HG02870 (cell line): Measurements from ENCODE around the gene DEDD2.

ENCODE experiments used
- ATAC-seq: cut with Tn5 transposase; IDR thresholded peaks from one replicate; pipeline ENCODE4 v1.9.1; 2021; ENCODE audit warnings: mild to moderate bottlenecking, moderate library complexity; ENCODE audit not compliant: unreplicated experiment

Gene DEDD2

GRCh38 chr19:42229301-42229854 is 11.9 kb upstream of the DEDD2 start:
- no peak for ATAC-seq

DNA sequence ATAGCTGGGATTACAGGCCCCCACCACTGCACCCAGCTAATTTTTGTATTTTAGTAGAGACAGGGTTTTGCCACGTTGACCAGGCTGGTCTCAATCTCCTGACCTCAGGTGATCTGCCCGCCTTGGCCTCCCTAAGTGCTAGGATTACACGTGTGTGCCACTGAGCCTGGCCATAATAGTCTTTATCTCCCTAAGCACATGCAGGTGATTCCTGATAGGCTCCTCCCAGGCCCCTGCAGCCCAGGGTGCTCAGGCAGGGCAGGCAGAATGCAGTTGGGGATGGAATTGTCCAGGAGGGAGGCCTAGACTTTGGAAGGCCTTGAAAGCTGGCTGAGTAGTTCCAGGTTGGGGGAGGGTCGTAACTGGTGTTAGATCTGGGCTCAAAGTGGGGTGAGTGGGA is 11.2 kb upstream of the DEDD2 start:
- ATAC-seq: no peak

GRCh38 chr19:42226886-42227285 is 9.4 kb upstream of the DEDD2 start:
- no peak for ATAC-seq

DNA sequence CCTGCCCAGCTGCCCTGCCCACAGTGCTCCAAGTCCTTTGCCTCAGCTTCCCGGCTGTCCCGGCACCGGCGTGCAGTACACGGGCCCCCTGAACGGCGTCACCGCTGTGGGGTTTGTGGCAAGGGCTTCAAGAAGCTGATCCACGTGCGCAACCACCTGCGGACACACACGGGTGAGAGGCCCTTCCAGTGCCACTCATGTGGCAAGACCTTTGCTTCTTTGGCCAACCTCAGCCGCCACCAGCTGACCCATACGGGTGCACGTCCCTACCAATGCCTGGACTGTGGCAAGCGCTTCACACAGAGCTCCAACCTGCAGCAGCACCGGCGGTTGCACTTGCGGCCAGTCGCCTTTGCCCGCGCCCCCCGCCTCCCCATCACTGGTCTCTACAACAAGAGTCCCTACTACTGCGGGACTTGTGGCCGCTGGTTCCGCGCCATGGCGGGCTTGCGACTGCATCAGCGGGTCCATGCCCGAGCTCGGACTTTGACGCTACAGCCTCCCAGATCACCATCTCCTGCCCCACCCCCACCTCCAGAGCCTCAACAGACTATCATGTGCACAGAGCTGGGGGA is 8.3 kb upstream of the DEDD2 start:
- no peak for ATAC-seq

DNA sequence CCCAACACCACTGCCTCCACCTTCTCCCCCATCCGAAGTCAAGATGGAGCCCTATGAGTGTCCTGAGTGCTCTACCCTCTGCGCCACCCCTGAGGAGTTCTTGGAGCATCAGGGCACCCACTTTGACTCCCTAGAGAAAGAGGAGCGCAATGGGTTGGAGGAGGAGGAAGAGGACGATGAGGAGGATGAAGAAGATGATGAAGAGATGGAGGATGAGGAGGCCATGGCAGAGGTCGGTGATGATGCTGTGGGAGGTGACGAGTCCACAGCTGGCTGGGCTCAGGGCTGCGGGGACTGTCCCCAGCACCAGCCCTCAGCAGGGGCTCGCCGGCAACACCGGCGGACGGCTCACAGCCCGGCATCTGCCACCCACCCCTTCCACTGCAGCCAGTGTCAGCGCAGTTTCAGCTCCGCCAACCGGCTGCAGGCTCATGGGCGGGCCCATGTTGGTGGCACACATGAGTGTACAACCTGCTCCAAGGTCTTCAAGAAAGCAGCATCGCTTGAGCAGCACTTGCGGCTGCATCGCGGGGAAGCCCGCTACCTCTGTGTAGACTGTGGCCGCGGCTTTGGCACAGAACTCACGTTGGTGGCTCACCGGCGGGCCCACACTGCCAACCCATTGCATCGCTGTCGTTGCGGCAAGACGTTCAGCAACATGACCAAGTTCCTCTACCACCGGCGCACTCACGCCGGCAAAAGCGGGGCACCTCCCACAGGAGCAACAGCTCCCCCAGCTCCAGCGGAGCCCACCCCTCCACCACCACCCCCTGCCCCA is 7.7 kb upstream of the DEDD2 start:
- no peak for ATAC-seq

DNA sequence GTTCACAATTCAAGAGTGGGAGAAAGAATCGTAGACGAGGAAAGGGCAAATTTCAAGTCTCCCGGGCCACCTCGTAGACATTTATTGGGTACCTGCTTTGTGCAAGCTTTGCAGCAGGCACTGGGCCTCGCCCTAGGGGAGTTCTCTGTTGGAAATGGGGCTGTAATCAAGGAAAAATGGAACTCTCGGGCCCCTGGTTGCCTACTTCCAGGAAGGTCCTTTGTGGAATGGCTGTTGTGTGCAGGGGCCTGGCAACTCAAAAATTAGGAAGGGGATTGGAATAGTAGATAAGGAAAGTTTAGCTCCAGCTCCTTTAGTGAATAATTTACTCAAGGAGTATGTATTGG is 3.2 kb upstream of the DEDD2 start:
- ATAC-seq: no peak

GRCh38 chr19:42219812-42220750 is 2.6 kb upstream of the DEDD2 start, which contains the start of gene ZNF526:
ZNF526 (plus strand) TSS chr19:42220312; CDS start chr19:42224404, 4,092 bp downstream.
- peak; percentile 66 for ATAC-seq

DNA sequence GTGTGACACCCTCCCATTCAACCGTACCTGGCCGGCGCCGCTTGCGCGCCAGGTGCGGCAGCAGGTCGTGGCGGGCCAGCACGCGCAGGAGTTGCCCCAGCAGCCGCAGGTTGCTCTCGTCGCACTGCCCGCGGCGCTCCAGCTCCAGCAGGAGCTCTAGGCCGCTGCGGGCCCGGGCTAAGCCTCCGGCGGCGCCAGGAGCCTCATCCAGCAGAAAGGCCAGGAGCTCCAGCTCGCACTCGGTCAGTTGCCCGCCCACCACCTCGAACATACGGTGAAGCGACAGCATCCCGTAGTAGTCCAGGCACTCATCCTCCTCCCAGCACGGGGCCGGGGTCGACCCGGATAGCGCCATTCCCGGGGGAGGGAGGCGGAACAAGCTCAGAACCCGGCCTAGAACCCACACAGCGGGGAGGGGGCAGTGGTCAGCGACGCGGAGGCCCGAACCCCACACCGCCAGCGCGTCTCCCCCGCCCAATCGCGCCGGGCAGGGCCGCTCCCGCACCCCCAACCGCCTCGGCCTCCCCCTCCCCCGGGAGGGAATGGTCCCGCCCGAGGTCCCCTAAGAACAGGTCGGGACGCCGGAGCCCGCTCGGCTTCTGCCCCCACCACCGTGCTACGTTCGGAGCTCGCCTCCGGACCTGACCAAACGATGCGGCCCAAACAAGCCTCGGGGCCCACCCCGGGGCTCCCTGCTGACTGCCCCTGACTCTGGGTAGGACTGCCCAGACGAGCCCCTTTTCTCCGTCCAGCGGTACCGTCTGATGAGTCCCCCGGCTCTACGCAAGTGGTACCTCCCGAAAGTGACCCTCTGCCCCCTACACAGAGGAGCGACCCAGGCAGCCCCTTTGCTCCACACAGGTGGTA is 591 bp downstream of the DEDD2 start:
- ATAC-seq: no peak

DNA sequence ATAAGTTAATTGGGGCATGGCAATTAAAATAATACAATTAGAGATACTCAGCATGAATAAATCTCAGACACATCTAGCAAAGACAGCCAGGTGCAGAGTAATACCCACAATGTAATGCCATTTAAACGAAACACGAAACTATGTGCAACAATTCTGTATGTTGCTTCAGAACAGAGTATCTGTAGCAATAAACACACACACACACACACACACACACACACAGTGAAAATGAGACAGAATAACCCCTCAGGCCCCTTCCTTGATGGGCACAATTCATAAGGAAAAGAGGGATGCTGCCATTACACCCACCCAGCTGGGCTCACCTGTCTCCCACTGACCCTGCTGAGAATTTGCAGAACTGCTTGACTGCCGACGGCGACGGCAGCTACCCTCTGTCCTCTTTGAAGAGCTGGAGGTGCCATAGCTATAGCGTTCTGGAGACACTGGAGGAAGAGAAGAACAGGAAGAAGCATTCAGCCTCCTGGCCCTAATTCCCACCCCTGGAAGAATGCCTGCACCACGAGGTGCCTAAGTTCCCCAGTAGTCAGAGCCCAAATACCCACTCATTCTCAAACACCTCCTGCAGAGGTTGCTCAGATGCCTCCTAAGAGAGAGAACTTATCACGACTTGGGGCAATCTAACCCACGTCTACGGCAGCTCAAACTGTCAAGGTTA is 2.5 kb downstream of the DEDD2 start:
- no peak for ATAC-seq

GRCh38 chr19:42212886-42213285 is 4.6 kb downstream of the DEDD2 start:
- no peak for ATAC-seq

GRCh38 chr19:42208612-42209011 is 8.9 kb downstream of the DEDD2 start:
- no peak for ATAC-seq

GRCh38 chr19:42207767-42208271 is 9.7 kb downstream of the DEDD2 start:
- no peak for ATAC-seq

- ATAC-seq: no peak
Observed at GRCh38 chr19:42206871-42207755, 10.4 kb downstream of the DEDD2 start.

DNA sequence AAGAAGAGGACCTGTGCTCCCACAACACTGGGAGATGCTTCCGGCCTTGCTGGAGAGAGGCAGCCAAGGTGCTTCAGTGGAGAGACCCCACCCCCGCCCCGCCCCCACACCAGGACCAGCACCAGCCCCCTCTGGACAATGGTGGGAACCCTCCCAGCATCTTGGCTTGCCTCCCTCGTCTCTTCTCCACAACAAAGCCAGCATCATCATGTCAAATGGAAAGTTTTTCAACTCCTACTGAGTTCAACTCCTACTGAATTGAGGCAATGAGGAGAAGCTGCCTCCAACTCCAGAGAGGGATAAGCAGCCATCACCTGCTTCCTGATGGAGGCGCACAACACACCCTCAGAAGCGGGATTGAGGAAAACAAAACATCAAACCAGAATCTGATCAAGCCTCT is 12.8 kb downstream of the DEDD2 start:
- no peak for ATAC-seq

- ATAC-seq: no peak
Observed at GRCh38 chr19:42203700-42204099, 13.8 kb downstream of the DEDD2 start.

GRCh38 chr19:42202290-42202880 is 15.1 kb downstream of the DEDD2 start:
- ATAC-seq: no peak

DNA sequence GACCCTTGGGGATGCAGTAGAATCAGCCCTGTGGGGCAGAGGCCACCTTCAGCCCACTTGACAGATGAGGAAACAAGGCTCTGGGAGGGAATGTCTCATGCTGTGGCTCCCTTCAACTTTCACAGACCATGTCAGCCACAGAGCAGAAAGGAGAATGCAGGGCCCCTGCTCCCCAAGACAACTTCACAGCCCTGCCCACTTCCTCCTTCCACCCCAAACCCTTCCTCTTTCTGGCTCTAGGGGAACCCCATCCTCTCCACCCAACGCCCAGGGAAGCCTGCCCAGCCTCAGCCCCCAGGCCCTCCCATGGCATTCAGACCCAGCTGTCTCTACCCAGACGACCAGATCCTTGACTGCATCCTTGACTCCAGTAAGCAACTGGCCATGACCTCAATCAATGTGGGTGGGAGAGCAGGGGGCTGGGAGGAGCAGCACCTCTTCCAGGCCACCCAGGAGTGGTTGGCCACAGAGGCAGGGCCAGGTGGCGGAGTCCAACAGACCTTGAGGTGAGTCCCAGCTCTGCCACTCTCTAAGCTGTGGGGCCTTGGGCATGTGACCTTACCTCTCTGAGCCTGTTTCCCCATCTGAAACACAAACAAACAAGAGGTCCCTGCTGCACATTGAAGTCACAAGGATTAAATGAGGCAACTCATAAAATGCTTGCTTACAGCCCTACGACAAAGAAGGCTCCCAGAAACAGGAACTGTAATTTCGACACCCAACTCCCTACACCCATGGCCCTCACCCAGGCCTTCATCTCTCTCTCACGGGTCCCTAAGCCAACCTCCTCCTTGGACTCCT is 15.8 kb downstream of the DEDD2 start:
- ATAC-seq: no peak
